CD4-positive, alpha-beta T cell treated with Interleukin-1 beta for 1 hour (primary cell): Measurements from ENCODE around the gene CYB5R3.
"Not testable (repeated sequence)": the region's sequence is repeated elsewhere in the genome, so short reads cannot be mapped to it uniquely, and the experiment has no call there.

Source experiments
- DNase-seq, 2 donors: peaks; one replicate each; pipeline ENCODE4 v3.0.0-alpha.2; 2020 to 2022

The CYB5R3 gene

DNA sequence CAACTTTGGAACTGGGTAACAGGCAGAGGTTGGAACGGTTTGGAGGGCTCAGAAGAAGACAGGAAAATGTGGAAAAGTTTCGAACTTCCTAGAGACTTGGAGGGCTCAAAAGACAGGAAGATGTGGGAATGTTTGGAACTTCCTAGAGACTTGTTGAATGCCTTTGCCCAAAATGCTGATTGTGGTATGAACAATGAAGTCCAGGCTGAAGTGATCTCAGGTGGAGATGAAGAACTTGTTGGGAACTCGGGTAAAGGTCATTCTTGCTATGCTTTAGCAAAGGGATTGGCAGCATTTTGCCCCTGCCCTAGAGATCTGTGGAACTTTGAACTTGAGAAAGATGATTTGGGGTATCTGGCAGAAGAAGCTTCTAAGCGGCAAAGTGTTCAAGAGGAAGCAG lies 28.7 kb upstream of the CYB5R3 start:
- not testable (repeated sequence) for DNase-seq

DNA sequence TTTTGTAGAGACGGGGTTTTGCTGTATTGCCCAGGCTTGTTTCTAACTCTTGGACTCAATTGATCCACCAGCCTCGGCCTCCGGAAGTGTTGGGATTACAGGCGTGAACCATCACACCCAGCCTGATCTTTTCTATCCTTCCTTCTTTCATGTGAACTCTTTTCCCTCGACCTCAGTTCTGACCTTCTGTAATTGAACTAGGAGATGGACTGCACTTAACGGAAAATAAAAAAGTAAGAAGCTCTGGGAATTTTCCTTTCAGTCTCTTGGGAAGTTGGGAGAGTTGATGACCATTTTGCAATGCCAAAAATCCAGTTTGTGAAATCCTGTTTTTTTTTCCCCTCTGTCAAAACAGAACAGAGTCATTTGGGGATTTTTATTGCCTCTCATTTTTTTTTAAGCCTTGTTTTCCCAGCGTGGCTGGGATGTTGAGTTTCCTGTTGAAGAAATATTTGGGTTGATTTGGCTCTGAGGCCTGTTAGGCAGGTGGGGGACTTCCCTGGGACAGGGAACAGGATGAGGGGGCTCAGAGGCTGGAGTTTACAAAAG lies 26.9 kb upstream of the CYB5R3 start:
- DNase-seq: no peak

DNA sequence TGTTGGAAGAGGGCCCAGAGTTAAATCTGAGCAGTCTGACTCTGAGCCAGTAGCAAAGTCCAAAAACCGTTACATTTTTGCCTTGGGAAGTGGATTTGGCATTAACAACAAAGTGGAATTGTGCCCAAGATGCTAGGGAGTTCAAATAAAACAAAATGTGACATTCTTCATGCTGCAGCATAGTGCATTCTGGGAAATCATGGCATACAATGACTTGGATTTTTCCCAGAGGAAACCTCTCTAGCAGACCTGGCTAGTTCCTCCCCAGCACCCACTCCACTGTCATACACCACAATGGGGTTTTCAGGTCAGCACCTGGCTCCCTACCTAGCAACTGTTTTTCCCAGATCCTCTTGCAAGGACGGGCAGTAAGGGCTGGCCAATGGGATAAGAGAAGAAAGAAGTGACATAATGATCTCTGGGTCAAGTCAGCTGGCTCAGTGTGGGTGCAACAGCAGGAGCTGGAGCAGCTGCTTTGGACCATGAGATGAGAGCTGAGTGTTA lies 24.8 kb upstream of the CYB5R3 start:
- DNase-seq: no peak

DNA sequence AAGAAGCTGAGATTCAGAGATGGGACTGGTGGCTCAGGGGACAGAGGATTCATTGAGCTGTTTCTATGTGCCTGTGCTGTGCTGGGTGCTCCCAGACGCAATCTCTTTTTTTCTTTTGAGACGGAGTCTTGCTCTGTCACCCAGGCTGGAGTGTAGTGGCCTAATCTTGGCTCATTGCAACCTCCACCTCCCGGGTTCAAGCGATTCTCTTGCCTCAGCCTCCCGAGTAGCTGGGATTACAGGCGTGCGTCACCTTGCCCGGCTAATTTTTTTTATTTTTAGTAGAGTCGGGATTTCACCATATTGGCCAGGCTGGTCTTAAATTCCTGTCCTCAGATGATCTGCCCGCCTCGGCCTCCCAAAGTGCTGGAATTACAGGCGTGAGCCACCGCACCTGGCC lies 23.9 kb upstream of the CYB5R3 start:
- DNase-seq: not testable (repeated sequence)

DNA sequence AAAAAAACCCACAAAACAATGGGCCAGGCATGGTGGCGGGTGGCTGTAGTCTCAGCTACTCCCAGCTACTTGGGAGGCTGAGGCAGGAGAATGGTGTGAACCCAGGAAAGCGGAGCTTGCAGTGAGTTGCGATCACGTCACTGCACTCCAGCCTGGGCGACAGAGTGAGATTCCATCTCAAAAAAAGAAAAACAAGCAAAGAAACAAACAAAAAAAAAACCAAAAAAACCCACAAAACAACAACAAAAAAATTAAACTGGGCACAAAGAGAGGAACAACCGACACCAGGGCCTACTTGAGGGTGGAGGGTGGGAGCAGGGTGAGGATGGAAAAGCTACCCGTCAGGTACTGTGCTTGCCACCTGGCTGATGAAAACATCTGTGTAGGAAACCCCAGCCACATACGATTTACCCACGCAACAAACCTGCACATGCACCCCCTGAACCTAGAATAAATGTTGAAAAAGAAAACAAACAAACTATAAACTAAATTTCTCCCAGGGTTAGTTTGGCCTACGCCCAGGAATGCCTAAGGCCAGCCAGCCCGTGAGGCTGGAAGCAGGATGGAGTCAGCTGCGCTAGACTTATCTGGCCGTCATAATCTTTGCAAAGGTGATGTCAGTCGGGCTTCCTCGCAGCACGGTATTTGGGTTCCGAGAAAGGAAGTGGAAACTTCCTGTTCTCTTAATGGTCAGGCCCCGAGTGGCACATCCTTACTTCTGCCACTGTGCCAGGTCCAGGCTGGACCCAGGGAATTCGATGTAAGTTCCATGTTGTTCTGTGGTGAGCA lies 21.9 kb upstream of the CYB5R3 start:
- peak in 1 of 2 donors; percentile 6 for DNase-seq

DNA sequence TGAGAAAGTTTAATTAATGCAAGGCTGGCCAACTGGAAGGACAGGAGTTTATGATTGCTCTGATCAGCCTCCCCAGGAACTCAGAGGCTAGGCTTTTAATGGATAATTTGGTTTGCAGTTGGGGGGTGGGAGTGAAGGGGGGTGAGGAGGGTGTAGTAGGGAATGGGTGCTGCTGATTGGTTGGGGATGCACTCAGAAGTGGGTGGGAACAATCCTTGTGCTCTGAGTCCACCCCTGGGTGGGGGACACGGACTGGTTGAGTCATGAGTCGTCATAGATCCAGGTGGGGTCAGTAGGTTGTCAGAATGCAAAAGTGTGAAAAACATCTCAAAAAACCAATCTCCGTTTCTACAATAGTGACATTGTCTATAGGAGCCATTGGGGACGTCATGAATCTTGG lies 20.9 kb upstream of the CYB5R3 start:
- no peak for DNase-seq

DNA sequence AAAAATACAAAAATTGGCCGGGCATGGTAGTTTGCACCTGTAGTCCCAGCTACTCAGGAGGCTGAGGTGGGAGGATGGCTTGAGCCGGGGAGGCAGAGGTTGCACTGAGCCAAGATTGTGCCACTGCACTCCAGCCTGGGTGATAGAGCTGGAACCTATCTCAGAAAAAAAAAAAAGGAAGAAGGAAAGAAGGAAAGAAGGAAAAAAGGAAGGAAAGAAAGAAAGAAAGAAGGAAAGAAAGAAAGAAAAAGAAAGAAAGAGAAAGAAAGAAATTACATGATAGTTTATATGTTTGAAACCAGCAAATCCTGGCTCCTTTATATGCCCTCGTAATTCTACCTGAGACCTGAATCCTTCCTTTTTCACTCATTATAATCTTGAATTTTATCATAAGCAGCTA lies 17.2 kb upstream of the CYB5R3 start:
- not testable (repeated sequence) for DNase-seq

DNA sequence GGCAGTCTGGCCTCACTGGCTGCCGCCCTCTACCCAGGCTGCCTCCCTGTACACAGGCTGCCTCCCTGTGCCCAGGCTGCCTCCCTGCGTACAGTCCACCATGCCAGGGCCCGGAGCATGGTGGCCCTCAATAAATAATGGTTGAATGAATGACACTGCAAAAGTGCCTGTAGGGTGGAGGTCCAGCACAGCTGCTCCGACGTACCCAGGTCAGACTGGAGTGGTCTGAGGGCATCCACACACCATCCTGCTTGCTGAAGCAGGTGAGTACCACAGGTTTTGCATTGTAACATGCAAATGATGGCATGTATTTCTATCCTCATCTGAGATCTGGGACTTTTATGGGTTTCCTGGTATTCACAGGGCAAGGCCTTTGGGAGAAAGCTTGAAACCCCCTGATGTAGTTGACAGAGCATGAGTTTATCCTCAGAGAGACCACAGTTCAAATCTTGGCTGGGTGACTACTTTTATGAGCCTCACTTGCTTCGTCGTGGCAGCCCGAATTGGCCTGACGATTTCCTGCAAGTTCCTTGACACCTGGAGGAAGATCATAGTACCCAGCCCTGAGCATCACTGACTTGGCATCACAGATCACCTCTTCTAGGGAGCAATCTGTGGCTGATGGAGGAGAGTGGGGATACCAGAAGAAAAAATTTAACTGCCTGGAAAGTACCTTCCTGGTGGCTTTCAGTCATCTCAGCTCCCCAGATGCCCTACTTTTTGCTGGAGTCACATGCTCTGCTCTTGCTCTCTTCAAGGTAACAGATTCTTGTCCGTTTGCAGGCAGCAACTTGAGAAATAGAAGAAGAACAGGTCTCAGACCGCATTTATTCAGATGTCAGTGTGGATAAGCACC lies 16.0 kb upstream of the CYB5R3 start:
- no peak for DNase-seq

DNA sequence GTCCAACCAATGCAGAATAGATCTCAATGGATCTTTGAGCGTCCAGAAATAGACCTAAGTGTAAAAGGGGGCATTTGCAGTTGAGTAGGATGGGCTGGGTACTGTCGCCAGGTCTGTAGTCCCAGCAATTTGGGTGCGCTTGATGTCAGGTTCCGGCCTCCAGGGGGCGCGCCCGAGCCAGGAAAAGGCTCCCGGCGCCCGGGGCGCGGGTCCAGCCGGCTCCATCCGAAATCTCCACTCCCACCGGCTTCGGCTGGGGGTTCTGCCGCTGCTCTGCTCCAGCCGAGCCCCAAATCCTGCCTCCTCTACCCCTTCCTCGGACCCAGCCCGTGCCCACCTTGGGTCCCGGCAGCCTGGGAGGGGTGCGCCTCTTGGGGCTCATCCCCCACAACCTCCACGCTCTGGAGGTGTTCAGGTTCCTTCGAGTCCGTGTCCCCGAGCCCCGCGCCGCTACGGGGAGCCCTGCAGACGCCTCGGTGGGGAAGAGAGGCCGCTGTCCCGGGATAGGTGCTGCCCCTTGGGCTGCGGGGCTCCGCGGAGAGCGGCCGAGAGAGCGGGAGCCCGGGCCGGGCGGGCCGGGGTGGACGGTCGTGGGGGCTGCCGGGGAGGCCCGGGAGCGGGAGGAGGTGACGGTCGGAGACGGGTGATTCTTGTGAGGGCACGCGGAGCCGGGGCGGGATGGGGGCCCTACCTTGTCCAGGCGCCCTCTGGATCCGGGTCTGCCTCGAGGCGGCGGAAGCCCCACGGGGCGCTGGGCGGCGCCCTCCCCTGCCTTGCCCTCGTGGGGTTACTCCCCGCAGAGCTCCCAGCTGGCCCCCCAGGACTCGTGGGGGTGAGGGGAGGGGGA lies 13.0 kb upstream of the CYB5R3 start:
- DNase-seq: peak; percentile 72 to 80

DNA sequence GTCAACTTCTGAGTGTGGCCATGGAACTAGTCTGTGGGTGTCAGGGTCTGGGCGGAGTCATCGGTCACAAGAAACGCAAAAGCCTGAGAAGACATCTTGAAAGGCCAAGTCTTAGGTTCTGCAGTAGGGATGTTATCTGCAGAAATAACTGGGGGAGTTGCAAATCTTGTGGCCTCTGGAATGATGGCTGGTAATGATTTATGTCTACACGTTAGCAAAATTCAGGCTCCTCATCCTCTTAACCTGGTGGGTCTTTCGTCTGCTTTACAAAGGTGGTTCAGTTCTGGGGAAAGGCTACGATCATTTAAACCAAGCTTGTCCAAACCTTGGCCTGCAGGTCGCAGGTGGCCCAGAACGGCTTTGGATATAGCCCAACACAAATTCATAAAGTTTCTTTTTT lies 7.4 kb upstream of the CYB5R3 start:
- no peak for DNase-seq

DNA sequence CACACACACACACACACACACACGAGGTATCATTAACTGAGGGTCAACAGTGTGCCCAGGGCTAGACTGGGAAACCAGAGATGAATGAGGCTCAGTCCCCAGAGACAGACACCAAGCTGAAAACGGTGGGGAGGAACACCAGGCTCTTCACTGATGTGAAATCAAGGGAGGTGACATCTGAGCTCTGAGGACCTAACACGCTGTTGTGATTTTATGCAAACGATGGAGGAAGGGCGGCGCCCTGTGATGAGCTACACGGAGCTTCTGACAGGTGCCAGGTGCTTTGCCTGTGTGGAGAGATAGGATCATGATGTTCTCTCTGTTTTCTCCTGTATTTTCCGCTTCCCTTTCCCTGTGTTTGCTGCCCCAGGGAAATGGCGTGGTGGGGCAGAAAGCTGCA lies 6.5 kb upstream of the CYB5R3 start:
- peak in 1 of 2 donors; percentile 74 for DNase-seq

DNA sequence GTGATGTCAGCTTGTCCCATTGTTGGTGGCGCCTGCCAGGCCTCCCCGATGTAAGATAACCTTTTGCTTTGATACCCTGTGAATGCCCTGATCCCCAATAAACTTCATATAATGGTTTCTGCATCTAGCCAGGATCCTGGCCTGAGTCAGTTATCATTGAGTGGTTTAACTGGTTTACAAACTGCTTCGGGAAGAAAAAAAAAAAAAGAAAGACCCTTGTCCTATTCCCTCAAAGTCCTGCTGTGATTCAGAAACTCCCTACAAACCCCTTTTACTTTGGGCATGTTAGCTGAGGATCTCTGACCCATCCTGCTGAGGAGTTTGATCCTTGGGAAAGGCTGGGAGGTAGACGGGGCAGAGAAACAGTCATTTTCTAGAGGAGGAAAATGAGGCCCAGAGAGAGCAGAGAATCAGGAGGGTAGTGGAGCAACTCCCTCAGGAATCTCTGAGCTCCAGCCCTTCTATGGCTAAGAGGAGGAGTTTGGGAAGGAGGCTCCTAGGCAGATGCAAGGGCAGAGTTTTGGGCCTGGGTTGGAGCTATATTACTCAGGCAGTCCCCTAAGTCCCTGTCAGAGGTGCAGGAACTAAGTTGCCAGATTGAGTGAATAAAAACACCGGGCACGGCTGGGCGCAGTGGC lies 5.4 kb upstream of the CYB5R3 start:
- no peak for DNase-seq

DNA sequence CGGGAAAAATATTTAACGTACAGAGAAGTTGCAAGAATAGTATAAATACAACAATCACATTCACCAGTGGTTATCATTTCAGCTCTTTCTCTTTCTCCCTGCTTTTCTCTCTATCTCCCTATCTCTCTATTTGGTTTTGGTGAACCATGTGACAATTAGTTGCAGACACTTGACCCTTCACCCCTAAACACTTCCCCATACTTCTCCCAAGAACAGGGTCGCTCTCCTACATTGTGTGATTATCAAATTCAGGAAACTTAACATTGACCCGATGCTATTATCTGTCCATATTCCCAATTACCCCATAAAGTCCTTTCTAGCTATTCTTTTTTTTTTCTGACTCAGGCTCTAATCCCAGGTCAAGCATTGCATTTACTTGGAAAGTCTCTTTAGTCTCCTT lies 4.8 kb upstream of the CYB5R3 start:
- DNase-seq: no peak

DNA sequence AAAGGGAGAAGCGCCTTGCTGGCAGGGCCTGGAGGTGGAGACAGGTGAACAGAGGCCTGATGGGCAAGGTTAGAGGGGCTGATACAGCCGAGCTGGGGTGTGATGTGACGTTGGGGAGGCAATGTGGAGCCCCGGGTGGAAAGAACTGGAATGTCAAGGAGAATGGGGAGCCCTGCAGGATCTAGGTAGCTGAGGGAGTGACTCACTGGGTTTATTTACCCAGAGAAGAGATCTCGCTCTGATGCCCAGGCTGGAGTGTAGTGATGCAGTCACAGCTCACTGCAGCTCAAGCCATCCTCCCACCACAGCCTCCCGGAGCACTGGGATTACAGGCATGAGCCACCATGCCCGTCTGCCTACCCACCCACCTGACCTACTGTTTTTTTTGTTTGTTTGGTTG lies 1.9 kb upstream of the CYB5R3 start:
- DNase-seq: no peak

DNA sequence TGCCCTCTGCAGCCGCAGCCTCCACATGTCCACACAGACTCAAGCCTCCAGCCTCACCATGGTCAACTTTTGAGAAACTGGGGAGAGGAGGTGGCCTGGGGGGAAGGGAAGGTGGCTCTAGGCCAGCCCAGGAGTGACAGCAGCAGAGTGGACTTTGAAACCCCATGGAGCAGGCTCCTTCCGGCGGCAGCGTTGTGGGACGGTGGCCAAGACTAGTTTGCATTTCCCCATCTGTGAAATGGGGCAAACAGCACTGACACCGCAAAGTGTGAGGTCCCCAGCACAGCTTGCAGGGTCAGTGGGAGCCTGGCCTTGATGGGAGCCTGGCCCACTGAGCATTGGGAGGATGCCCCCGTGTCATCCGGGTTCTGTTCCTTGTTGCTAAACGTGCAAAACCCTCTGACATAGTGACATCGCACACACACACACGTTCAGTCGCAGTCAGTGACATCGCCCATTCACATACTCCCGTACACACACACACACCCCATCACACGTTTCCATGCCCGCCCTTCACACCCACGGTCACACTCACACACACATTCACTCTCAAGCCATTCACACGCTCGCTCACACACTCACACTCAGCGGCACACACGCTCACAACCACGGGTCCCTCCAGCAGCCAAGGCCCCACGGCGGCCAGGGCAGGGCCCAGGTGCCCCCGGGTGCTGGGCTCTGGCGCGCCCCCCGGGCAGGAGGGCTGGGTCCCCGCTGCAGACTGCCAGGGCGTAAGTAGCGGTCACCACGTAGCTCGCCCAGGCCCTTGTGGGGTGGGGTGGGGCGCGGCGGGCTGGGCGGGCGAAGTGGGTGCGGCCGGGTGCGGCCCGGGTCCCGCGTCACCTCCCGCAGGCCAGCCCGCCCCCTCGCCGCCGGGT lies 585 bp downstream of the CYB5R3 start:
- peak; percentile 38 to 47 for DNase-seq

DNA sequence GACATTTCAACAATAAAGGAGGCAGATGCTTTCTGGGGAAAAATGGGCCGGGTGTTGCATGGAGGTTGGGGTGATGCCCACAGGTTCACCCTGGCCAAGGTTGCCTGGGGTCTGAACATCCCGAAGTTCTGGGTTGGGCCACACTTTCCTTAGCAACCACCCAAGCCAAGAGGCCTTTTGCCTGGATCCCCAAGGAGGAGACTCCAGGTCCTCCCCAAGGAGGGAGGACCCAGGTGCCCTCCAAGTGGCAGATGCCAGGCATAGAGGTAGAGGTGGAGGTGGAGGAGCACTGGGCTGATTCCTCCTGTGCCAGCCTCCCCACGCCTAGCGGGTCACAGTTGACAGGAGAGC lies 1.2 kb downstream of the CYB5R3 start:
- no peak for DNase-seq

DNA sequence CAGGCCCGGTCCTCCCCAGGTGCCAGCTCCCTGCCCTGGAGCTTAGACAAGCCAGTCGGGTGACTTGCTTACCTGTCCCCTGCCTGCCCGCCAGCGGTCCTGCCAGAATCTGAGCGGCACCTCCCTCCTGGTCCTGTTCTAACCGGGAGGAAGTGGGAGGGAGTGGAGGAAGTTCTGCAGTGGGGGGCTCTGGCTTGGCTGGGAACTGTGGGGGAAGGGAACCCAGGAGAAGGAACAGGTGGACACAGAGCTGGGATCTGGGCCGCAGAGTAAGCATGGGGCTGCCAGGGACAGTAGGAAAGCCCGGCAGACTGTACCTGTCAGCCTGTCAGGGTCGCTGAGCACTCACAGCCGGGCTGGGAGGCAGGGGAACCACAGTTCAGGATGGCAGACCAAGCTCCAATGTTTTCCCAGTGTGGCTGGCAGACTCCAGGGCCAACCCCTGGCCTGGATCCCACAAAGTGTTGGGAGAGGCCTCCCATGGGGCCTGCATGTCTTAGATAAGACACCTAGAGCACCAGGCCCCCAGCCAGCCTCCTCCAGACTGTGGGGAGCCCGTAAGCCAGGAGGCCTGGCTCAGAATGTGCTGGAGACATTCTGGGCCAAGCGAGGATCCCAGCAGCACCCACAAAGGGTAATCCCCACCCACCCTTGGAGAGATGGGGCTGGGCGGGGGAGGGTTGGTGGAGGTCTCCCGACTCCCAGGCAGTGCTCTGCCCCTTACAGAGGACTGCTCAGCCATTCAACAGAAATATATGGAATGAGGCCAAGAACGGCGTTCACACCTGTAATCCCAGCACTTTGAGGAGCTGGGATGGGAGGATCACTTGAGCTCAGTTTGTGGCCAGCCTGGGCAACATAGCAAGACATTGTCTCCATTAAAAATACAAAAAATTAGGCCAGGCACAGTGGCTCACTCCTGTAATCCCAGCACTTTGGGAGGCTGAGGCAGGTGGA lies 2.3 kb downstream of the CYB5R3 start:
- no peak for DNase-seq

DNA sequence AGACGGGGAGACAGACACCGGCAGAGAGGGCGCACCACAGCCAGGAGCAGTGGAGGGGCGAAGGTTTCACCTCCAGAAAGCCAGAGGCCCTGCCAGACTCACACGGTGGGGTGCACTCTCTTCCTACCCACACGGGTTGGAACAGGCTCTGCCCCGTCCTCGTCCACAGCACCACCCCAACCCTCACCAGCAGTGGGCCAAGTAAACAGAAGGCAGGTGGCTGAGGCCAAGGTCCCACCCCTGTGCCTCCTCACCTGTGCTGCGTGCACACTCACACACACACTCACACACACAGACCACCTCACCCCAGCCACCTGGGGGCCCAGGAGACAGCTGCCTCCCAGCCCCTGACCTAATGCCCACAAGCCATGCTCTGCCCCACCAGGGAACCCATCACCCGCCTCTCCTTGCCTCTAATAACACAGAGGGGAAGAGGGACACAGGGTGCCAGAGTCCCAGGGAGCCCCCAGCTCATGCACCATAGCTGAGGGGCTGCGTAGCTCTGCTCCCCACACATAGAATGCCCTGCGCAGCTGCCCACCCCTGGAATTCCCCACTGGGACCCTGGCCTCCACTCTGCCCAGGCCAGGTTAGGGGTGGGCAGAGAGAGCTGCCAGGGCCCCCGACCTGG lies 3.1 kb downstream of the CYB5R3 start:
- DNase-seq: peak in 1 of 2 donors; percentile 20

DNA sequence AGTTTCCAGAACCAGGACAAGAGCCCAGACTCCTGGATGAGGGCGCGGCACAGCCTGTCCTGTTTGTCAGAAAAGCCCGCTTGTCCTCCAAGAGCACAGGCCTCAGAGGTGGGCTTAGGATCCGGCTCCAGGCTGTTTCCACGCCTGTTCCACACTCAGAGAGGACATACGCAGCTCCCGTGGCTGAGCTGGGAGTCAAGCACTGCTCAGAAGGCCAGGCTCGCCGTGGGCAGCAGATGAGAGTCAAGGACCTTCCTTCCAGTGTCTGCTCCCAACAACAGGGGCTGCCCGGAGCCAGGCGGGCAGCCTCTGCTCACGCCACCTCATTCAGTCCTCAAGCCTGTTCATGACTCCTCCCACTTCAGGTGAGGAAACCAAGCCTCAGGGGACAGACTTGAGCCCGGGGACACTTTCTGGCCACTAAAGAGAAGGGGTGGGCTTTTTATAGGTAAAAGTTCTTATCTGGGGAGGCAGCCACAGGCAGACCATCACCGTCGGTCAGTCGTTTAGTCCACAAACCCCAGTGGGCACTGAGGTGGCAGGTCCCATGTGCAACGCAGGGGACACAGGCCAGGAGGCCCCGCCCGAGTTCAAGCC lies 3.8 kb downstream of the CYB5R3 start:
- no peak for DNase-seq
